ENCODE measurements around the gene GET4.

Gene GET4

DNA sequence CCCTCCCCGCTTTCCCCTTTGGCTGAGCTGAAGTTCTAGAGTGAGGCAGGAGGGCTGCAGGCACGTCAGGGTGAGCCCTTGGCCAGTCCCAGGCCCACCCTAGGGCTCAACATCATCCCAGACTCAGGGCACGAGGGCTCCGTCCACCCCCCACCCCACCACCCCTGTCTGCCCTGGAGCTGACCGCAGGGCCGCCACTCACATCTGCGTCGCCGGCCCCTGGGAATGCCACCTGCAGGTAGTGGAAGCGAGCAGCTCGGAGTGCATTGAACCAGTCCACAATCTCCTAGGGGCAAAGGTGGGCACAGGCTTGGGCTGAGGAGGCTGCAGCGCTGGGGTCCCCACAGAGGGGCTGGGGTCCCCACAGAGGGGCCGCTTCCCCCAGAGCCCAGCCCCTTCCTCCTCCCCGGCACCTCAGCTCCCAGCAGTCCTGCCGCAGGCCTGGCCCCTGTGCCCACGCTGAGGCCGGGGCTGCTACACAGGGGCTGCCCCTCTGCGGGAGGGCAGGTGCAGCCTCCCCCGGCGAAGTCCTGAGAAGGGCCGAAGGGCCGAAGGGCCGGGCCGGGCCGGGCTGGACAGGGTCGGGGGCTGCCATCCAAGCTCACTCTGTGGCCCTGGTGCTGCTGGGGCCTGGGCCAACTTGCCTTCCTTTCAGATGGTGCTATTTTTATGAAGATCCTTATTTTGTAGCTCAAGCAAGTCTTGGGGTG is 24.1 kb downstream of the GET4 start:
- DNase-seq (ENCODE audit: low read depth in 2 of 2): no peak

DNA sequence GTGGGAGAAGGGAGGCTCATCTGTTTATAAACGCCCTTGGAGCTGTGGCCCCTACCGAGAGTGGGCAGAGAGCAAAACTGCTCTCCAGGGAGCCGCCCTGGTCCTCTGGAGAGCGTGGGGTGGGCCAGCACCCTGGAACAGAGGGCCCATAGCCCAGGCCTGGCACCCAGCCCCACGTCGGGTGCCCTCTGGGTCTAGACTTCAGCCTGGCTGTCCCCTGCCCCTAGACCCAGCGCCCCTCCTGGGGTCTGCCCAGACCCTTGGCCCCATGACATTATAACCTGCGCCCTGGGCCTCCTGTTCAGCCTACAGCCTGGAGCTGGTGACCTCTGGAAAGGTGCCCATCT is 24.7 kb downstream of the GET4 start:
- DNase-seq (ENCODE audit: low read depth in 2 of 2): no peak

DNA sequence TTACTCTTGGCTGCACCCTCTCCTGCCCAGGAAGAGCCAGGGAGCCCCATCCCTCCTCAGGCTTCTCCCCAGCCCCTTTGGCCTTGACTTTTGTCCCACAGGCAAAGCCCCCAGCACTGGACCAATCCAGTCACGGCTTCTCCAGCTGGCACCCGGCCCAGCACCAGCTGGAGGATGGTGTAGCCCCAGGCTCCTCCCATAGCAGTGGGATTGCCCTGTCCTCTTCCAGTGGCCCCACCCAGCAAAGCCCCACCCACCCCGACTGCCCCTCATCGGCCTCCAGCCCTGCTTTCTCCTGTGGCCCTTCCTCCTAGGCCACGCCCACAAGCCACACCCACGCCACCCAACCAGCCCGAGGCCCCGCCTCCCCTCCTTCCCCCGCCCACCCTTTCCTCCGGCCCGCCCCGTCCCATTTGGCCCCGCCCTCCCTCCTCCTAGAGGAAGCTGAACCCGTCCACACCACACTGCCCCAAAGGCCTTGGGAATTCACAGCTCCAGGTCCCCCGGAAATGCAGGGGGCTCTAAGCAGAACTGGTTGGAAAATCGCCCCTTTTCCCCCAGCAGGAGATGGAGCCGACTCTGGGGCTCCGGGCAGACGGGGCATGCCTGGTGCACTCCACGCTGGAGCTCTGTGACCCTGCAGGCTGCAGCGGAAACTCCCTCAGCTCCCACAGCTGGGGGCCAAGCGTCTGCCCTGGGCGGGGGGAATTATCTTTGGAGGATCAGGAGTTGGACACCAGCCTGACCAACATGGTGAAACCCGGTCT is 25.2 kb downstream of the GET4 start:
- no peak for DNase-seq (ENCODE audit: low read depth in 2 of 2)

DNA sequence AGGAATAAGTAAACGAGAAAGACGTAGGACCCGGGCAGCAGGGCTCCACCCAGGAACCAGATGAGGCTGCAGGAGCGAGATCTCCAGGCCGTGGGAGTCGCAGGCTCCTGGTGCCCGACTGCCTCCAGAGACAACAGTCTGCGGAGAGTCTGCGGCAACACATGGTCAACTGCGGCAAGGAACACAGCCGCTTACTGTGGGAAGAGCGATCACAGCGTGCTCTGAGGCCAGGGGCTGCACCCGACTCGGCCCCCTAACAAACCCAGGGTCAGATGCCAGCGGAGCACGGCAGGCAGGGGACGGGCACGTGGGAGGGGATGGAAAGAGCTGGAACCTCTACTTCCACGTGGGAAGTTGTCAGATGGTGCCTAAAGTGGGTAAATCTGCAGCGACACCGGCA is 26.6 kb downstream of the GET4 start:
- no peak for DNase-seq (ENCODE audit: low read depth in 2 of 2)

DNA sequence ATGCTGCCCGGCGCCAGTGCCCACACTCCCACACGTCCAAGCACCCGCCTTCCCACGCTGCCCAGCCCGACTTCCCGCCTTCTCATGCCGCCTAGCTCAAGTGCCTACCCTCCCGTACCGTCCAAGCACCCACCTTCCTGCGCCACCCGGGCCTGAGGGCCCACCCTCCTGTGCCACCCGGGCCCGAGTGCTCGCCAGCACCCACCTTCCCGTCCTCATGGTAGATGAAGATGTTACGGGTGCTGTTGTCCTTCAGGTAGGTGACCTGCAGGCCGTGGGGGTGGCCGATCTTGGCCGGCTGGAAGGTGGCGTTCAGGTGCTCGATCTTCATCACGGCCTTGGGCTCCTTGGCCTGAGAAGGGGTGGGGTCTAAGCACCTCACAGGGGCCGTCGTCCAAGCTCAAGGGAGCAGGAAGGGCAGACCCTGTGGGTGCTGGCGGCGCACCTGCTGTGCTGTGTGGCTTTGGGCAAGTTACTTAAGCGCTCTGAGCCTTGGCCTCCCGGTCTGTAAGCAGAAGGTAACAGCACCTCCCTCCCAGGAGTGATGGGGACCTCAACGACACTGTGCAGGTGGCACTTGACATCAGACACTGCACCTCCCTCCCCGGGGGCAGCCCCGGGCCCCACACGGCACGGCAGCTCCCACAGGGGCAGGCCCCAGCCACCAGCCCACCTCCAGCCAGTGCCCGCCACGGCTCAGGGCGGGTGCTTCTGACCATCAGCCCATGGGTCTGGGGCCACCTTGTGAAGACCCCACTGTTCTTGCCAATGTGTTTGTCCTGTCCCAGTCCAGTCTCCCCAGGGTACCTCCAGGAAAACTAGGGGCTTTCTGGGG is 27.8 kb downstream of the GET4 start:
- no peak for DNase-seq (ENCODE audit: low read depth in 2 of 2)

DNA sequence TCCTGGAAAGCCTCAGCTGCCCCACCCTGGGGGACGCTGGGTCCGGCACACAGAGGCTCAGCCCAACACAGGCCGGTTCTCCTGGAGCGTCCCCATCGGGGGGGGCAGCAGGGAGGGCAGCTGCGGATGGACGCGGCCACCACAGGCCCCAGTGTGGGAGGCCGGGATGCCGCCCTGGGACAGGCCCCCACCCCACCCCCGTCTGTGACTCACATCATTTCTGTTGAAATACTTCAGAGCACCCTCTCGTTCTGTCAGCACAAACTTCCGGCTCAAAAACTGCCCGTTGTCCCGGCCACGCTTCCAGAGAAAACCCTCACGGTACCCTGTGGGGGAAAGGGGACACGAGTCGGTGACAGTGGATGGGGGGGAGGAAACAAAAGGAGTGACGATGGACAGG is 28.5 kb downstream of the GET4 start:
- DNase-seq (ENCODE audit: low read depth in 2 of 2): no peak

DNA sequence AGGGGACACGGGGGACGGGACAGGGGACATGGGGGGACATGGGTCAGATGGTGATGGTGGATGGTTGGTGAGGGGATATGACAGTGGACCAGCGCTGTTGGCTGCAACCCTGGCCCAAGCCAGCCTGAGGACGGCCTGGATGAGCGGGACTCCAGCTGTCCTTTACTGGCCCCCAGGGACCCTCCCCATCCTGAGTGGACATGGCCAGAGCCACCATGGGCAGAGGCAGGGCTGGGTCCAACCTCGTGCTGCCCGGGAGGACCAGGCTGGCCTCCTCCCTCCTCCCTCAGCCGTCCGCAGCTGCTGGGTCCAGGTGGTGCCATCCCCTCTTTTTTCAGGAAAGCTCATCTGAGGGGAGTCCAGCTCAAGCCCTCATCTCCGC is 30.4 kb downstream of the GET4 start:
- DNase-seq (ENCODE audit: low read depth in 2 of 2): no peak

DNA sequence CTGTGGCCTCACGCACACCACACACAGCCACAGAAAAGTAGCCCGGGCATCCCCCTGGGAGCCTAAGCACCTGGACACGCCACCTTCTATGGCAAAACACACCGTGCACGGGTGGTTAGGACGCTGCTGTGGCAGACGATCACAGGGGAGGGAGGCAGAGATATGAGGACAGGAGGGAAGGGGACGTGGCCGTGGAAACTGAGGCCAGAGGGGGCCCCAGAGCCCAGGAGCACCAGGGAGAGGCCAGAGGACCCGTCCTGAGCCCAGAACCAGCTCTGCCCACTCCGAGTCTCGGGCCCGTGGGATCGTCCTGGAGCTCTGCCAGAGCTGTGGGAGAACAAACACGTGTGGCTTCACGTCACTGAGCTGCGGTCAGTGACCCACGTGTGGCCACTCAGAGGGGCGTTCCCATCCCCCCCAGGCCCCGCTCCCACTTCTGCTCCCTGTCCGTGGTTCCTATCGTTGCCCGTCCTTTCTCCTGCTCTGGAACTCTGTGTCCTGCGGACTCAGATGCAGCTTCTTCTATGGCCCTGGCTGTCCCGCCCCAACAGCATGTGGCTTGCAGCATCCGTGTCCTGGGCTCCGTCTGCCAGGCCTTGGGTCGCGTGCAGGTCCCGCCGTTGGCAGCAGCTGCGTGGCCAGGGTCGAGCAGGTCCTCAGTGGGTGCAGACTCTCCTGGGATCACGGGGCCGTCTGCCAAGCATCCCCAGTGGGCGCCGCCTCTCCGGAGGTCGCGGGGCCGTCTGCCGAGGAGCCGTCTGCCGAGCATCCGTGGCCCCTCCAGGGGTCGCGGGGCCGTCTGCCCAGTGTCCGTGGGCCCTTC is 31.0 kb downstream of the GET4 start:
- DNase-seq (ENCODE audit: low read depth in 2 of 2): no peak

DNA sequence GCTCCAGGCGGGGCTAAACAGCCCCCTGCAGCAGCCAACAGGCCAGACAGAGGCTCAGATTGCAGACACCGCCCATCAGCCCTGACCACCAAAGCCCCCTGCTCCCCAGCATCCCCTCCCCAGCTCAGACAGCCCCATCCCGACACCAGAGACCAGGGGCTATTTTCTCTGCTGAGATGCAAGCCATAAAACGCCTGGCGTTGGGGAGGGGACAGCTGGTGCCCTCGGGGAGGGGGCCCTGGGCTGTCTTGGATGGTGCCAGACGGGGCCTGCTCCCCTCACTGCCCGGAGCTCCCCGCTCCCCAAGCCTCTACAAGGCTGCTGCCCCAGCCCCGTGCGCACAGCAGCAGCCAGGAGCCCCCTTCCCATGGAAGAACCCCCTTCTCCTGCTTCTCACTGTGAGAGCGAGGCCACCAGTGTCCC is 31.8 kb downstream of the GET4 start:
- DNase-seq (ENCODE audit: low read depth in 2 of 2): no peak

DNA sequence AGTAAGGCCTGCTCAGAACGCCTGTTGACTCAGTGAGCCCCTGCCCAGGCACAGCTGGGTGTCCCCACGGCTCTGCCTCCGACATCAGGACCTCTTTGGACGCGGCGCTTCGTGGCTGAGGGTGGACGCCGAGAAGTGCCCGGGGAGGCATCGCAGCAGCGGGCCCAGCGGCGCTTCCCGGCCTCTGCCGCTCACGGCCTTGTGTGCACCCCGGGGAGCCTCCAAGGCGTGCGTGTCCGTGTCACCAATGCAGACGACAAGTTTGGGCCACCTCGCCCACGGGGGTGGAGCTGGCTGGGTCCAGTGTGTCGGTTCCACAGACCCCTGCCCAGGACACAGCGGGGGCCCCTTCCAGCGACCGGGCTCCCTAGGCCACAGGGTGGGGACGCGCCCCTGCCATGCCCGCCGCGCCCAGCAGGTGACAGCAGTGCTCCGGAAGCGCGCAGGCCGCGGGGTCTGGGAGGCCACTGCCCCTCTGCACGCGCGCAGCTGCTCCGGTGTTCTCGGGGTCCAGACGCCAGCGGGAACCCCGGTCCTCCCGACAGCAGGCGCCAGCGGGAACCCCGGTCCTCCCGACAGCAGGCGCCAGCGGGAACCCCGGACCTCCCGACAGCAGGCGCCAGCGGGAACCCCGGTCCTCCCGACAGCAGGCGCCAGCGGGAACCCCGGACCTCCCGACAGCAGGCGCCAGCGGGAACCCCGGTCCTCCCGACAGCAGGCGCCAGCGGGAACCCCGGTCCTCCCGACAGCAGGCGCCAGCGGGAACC is 32.4 kb downstream of the GET4 start:
- DNase-seq (ENCODE audit: low read depth in 2 of 2): peak in 1 of 2 donors; percentile 56

DNA sequence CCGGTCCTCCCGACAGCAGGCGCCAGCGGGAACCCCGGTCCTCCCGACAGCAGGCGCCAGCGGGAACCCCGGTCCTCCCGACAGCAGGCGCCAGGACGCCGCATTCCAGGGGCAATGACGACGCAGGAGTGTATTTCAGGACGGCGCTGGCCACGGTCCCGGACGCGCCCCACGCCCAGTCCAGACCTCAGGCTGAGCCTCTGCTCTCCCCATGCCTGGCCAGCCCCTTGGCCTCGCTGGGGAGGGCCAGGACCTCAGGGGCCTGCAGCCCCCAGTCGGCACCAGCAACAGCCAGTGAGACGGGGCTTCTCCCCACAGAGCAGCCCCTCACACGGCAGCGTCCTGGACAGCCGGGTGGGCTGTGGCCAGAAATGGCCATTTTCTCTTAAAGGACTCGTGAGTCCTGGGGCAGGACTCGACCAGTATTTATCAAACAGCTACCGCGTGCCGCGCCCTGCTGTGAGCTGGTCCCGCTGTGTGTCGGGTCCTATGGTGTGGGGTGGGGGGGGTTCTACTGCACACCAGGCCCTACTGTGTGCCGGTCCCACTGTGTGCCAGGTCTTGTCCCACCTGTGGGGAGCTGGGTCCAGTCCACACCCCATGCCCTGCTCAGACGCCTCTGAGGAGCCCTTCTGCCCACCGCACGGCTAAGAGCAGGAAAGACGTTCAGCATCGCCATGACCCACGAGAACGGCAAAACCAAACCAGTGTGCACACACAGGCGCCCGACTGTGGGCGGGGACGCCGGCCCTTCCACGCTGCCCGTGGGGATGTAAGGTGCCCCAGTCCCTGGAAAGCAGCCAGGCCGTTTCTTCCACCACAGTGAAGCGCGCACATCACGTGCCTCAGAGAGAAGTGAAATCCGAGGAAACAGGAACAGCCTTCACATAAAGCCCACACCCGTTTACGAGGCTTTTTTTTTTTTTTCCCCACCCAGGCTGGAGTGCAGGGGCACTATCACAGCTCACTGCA is 33.3 kb downstream of the GET4 start:
- DNase-seq (ENCODE audit: low read depth in 2 of 2): no peak

DNA sequence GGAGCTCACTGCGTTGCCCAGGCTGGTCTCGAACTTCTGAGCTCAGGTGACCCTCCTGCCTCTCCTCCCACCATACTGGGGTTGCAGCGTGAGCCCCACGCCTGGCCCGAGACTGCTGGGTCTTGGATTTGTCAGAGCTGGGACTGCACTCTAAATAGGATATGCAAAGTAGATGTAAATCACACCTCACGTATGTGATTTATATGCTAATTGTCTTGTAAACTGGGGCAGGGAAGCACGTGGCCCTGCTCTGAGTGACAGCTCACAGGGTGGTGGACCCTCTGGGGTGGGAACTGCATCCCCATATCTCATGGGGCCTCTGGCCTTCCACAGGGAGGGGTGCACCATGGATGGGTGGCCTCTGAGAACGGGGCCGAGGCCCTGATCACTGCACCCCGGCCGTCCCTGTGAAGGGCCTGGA is 34.1 kb downstream of the GET4 start:
- DNase-seq (ENCODE audit: low read depth in 2 of 2): no peak

DNA sequence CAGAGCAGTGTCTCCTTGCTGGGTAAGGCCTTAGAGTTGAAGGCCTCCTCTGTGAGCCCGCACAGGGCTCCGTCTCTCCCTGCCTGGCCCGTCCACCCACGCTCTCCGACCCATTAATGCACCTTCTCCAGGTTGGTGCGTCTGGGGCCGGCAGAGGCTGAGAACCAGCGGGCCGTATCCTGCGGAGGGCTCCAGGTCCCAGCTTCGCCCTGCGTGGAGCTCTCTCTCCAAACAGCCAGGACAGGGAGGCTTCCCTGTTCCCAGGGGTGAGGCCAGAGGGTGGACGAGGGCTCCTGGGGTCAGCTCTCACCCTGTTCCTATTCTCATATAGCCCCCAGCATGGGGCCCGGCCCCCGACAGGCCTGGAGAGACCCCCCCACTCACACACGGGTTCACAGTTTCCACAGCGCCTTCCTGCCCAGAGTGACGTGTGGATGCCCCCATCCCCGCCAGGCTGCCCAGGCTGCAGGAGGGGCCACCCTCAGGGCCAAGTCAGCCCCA is 34.6 kb downstream of the GET4 start:
- DNase-seq (ENCODE audit: low read depth in 2 of 2): no peak

DNA sequence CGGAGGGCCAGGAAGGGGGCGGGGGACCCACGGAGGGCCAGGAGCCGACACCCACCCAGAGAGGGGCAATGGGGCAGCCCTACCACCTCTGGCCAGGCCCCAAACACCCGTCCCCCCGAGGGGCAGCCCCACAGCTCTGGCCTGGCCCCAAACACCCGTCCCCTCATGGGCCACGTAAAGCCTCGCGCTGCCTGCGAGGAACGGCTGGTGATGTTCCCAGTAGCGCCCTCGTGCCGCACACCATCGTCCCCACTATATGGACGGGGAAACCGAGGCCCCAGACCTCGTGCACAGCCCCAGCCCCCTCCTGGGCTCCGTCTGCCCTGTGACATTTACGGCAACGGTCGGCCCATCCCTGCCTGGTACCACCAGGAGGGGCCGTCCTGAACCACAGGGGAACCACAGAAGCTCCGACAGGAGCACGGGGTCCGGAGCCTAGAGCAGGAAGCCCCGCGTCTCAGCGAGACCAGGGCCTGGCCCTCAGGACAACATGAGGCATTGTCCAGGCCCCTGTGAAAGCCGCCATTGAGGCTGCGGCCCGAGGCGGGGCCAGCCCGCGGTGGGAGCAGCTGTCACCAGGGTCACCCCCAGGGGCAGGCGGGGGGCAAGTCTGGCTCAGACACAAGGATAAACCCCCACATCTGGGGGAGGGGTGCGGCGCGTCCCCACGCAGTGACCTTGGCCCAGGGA is 35.6 kb downstream of the GET4 start:
- no peak for DNase-seq (ENCODE audit: low read depth in 2 of 2)

DNA sequence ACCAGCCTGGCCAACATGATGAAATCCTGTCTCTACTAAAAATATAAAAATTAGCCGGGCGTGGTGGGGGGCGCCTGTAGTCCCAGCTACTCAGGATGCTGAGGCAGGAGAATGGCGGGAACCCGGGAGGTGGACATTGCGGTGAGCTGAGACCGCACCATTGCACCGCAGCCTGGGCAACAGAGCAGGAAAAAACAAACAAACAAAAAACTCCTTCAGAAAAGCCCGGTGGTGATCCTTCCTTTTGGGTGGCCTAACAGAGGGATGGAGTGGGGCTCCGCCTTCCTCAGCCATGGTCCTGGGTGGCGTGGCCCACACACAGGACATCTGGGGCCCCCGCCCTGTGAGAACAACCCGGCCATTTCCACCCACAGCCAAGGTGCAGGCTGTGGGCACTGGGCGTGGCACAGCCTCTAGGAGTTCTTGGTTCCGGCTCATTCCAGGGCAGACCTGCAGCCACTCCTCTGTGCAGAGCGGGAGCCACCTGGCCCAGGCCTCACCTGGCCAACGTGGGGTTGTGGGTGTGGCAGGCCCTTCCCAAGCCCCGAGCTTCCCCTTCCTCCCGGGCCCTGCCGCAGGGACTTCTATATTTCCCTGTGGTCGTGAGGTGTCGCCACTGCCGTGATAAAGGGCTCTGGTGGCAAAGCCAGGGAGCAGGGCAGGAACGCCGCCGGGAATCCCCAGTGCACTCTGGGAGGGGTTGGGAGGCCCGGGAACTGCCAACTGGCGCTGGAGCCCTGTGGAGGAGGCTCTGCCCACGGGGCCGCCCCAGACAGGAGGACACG is 37.6 kb downstream of the GET4 start:
- no peak for DNase-seq (ENCODE audit: low read depth in 2 of 2)

DNA sequence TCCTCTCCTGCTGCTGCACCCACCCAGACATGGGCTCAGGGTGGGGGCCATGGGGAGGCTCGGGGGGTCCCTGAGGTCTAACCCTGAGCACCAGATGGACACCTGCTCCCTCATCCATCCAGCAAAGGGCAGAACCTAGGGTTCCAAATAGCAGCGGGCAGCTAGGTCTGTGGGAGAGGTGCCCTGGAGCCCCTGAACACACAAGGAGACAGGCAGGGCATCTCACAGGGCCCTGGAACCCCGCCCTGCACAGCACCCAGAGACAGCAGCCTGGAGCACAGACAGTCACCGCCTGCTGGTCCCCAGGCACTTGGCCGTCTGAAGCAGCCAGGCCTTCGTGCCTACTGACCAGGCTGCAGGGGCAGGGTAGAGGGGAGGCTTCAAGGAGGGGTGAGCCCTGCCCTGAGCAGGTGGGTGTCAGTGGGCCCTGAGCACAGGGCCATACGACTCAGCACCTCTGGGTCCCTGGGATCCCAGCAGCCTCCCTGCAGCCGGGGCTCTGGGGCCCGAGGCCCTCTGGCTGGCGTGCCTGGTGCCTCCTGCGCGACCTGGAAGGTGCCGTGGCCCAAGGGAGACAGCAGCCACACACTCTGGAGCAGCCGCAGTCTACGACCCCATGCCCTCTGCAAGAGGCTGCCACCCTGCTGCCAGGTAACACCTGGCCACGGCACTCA is 38.3 kb downstream of the GET4 start:
- DNase-seq (ENCODE audit: low read depth in 2 of 2): no peak

Data from stimulated activated CD8-positive, alpha-beta memory T cell treated with anti-CD3 and anti-CD28 coated beads, Interleukin-15, amount 100 ng/mL, for 4 hours (primary cell).